Measurements from ENCODE around the gene PTPN18. TPM values are rescaled to one million over a fixed set of nuclear protein-coding genes. Genes with fewer than 3 reads are reported as not detected.

PTPN18 gene
- total RNA-seq, 2 experiments from 2014 or later = 57.7 to 64.5 TPM

Other genes with a start within 250 kb of the PTPN18 start
- not detected for gene POTEF, start 226.8 kb upstream of the PTPN18 start, total RNA-seq
- gene CCDC74B, start 210.9 kb upstream of the PTPN18 start, total RNA-seq = 1 to 10 TPM; 1.2 to 1.5 TPM
- gene SMPD4, start 174.5 kb upstream of the PTPN18 start, total RNA-seq = 10 to 100 TPM; 67.3 to 74.2 TPM
- 100 to 1,000 TPM; 400 to 434 TPM for gene MZT2B, start 173.8 kb upstream of the PTPN18 start, total RNA-seq
- not detected for gene TUBA3E, start 157.6 kb upstream of the PTPN18 start, total RNA-seq
- gene IMP4, start 13.2 kb upstream of the PTPN18 start, total RNA-seq = 10 to 100 TPM; 64.9 to 65.8 TPM
- not detected for gene POTEI, start 153.3 kb downstream of the PTPN18 start, total RNA-seq
- not detected for gene CFC1B, start 165.2 kb downstream of the PTPN18 start, total RNA-seq
- not detected for gene CFC1, start 243.5 kb downstream of the PTPN18 start, total RNA-seq